Tibial nerve (tissue), 4 donors: ENCODE data around the gene PLEKHO2.
A peak's percentile ranks its signal among the peaks of the same experiment; 100 is the strongest.

Source experiments
- EP300 ChIP-seq, 2 donors: sonication (generic); formaldehyde crosslinking; IDR thresholded peaks; one replicate each; pipeline ENCODE4 v1.6.1; 2017; ENCODE audit warnings: antibody characterized with exemption in 2 of 2, mild to moderate bottlenecking in 1 of 2
- TF ChIP-seq, protein P1 (sequence below), 5 experiments: fragments of 200-600 bp in 3 of 5; fragments of 450-650 bp in 2 of 5; sonication (generic) in 3 of 5; IDR thresholded peaks; one replicate each; pipeline ENCODE4 v1.5.1; 2016 to 2019; ENCODE audit warnings: antibody characterized with exemption in 5 of 5, mild to moderate bottlenecking in 3 of 5, moderate library complexity in 2 of 5

DNA sequence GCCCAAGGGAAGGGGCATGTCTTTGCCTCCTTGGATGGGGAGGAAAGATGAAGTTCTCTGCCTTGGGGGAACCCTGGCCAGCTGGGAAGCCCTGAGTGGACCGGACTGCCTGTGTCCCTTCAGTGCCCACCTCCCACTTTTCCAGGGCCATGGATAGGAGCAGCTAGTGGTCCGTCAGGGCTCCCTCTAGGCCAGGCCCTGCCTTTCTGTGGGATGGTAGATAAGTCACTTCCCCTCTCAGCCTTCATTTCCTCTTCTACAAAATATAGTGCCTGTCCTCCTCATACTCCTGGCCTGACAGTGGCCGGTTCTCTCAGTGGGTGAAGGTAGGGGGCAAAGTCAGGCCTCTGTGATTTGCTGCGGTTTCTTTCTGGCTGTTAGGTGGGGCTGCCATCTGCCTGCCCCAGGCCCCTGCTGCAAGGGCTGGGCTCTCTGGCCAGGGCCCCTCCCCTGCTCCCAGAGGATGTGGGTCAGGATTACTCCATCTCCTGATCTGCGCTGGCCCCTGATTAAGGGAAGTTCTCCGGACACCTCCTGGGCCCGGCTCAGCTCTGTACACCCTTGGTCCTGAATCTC, 1.4 kb downstream of the PLEKHO2 start:
- TF ChIP-seq EP300 (IDR thresholded peaks at IDR 0.05) = peak in 1 of 2 donors; percentile 57
- TF ChIP-seq, protein P1, sequence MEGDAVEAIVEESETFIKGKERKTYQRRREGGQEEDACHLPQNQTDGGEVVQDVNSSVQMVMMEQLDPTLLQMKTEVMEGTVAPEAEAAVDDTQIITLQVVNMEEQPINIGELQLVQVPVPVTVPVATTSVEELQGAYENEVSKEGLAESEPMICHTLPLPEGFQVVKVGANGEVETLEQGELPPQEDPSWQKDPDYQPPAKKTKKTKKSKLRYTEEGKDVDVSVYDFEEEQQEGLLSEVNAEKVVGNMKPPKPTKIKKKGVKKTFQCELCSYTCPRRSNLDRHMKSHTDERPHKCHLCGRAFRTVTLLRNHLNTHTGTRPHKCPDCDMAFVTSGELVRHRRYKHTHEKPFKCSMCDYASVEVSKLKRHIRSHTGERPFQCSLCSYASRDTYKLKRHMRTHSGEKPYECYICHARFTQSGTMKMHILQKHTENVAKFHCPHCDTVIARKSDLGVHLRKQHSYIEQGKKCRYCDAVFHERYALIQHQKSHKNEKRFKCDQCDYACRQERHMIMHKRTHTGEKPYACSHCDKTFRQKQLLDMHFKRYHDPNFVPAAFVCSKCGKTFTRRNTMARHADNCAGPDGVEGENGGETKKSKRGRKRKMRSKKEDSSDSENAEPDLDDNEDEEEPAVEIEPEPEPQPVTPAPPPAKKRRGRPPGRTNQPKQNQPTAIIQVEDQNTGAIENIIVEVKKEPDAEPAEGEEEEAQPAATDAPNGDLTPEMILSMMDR (IDR thresholded peaks at IDR 0.05) = no peak
